H1 (cell line): ENCODE data around the gene OLFM2. TPM values are rescaled to one million over a fixed set of nuclear protein-coding genes. Genes with fewer than 3 reads are reported as not detected.

ENCODE experiments used
- CTCF ChIA-PET: fragments of 300-600 bp; sonication (Branson Sonifier 250); formaldehyde crosslinking; loops from one replicate; lab custom pipeline; 2021; ENCODE audit not compliant: partially characterized antibody; lab: Charles Lee
- POLR2A ChIA-PET: fragments of 300-600 bp; sonication (Branson Sonifier 250); formaldehyde crosslinking; loops from one replicate; lab custom pipeline; 2021; ENCODE audit warnings: inconsistent platforms; ENCODE audit not compliant: partially characterized antibody; lab: Charles Lee
- DNase-seq, 2 experiments: peaks; one replicate each; pipeline versions ENCODE4 v3.0.0 to v3.0.0-alpha.2; 2010 to 2022; ENCODE audit warnings: low spot score in 2 of 2, low read depth in 1 of 2, mixed read lengths in 1 of 2
- FAIRE-seq: peaks from 2 replicates; lab custom pipeline; 2011; peaks lifted over from hg19 to GRCh38; lab: Jason Lieb, UNC
- H2AFZ ChIP-seq: 2 replicates; pipeline ENCODE4 v1.8.1; 2012; ENCODE audit warnings: low read length, inconsistent platforms
- H2AK5ac ChIP-seq: 2 replicates; pipeline ENCODE4 v1.6.1; 2013; ENCODE audit warnings: low read depth, low read length
- H2BK120ac ChIP-seq: replicated peaks from 2 replicates; pipeline ENCODE3; 2013; ENCODE audit warnings: low read depth, low read length, inconsistent platforms
- H2BK12ac ChIP-seq: 2 replicates; pipeline ENCODE4 v1.6.1; 2013; ENCODE audit warnings: low read depth, low read length
- H2BK15ac ChIP-seq: 2 replicates; pipeline ENCODE4 v1.6.1; 2013; ENCODE audit warnings: low read length
- H2BK20ac ChIP-seq: 2 replicates; pipeline ENCODE4 v1.6.1; 2013; ENCODE audit warnings: low read length
- H2BK5ac ChIP-seq: 2 replicates; pipeline ENCODE4 v1.6.1; 2013; ENCODE audit warnings: low read depth, low read length
- H3K14ac ChIP-seq: 2 replicates; pipeline ENCODE4 v1.6.1; 2013; ENCODE audit warnings: inconsistent platforms; ENCODE audit not compliant: insufficient read length
- H3K18ac ChIP-seq: 2 replicates; pipeline ENCODE4 v1.6.1; 2013; ENCODE audit warnings: low read length; ENCODE audit errors: extremely low read depth
- H3K23ac ChIP-seq: 2 replicates; pipeline ENCODE4 v1.6.1; 2013; ENCODE audit warnings: inconsistent platforms; ENCODE audit not compliant: insufficient read length
- H3K23me2 ChIP-seq: 2 replicates; pipeline ENCODE4 v1.6.1; 2013; ENCODE audit warnings: low read depth, low read length
- H3K27ac ChIP-seq: 2 replicates; pipeline ENCODE4 v1.6.1; 2011; ENCODE audit warnings: low read depth, low read length, inconsistent platforms
- H3K27me3 ChIP-seq, 4 experiments: replicated peaks in 1 of 4; 1 replicate in 1 of 4; 2 replicates in 3 of 4; pipeline versions ENCODE4 v1.6.1 to v1.8.1; 2011 to 2013; ENCODE audit warnings: low read length in 3 of 4, mild to moderate bottlenecking in 3 of 4, inconsistent platforms in 2 of 4, mixed read lengths in 2 of 4, moderate library complexity in 1 of 4; ENCODE audit not compliant: control insufficient read depth in 3 of 4, insufficient read depth in 3 of 4; ENCODE audit errors: extremely low read depth in 1 of 4
- H3K36me3 ChIP-seq, 4 experiments: 2 replicates each; pipeline versions ENCODE4 v1.6.1 to v1.8.1; 2011 to 2013; ENCODE audit warnings: mild to moderate bottlenecking in 4 of 4, low read length in 3 of 4, moderate library complexity in 2 of 4, control low read depth in 1 of 4, inconsistent platforms in 1 of 4; ENCODE audit not compliant: insufficient read depth in 4 of 4, control insufficient read depth in 2 of 4
- H3K4ac ChIP-seq: replicated peaks from 2 replicates; pipeline ENCODE3; 2013; ENCODE audit warnings: low read length, low read depth, mixed read lengths, inconsistent platforms; ENCODE audit not compliant: insufficient read length
- H3K4me1 ChIP-seq, 4 experiments: replicated peaks in 1 of 4; 1 replicate in 1 of 4; 2 replicates in 3 of 4; pipeline versions ENCODE4 v1.6.1 to v1.8.1; 2011 to 2013; ENCODE audit warnings: low read length in 3 of 4, inconsistent platforms in 2 of 4, mixed read lengths in 1 of 4; ENCODE audit not compliant: insufficient read depth in 4 of 4, control insufficient read depth in 3 of 4
- H3K4me2 ChIP-seq, 2 experiments: 2 replicates each; pipeline versions ENCODE4 v1.6.1 to v1.8.1; 2011 to 2013; ENCODE audit warnings: low read depth in 2 of 2, low read length in 2 of 2, control low read depth in 1 of 2, inconsistent platforms in 1 of 2, mild to moderate bottlenecking in 1 of 2; ENCODE audit not compliant: insufficient read depth in 1 of 2
- H3K4me3 ChIP-seq, 4 experiments: fragments of 200-600, 300-600 bp in 1 of 4; sonication (generic), shearing (Covaris generic), sonication (Bioruptor Twin) in 1 of 4; 2 replicates each; pipeline versions ENCODE4 v1.5.1 to v1.8.1; 2011 to 2016; ENCODE audit warnings: low read length in 4 of 4, low read depth in 3 of 4, control low read depth in 2 of 4, inconsistent platforms in 2 of 4, mild to moderate bottlenecking in 2 of 4, mixed read lengths in 1 of 4, moderate library complexity in 1 of 4; ENCODE audit not compliant: insufficient read depth in 2 of 4; ENCODE audit errors: extremely low read depth in 1 of 4
- H3K56ac ChIP-seq: replicated peaks from 2 replicates; pipeline ENCODE3; 2013; ENCODE audit warnings: low read depth, mild to moderate bottlenecking, mixed read lengths, low read length, inconsistent platforms; ENCODE audit not compliant: insufficient read length
- H3K79me1 ChIP-seq: 2 replicates; pipeline ENCODE4 v1.6.1; 2013; ENCODE audit warnings: low read depth, low read length, control low read depth
- H3K79me2 ChIP-seq, 2 experiments: 2 replicates each; pipeline versions ENCODE4 v1.6.1 to v1.8.1; 2012 to 2013; ENCODE audit warnings: low read length in 2 of 2, mild to moderate bottlenecking in 2 of 2, inconsistent platforms in 1 of 2; ENCODE audit not compliant: insufficient read depth in 2 of 2, control insufficient read depth in 1 of 2
- H3K9ac ChIP-seq, 4 experiments: replicated peaks in 1 of 4; 1 replicate in 1 of 4; 2 replicates in 3 of 4; pipeline versions ENCODE4 v1.6.1 to v1.8.1; 2011 to 2013; ENCODE audit warnings: low read depth in 3 of 4, low read length in 3 of 4, control low read depth in 2 of 4, mild to moderate bottlenecking in 2 of 4, moderate library complexity in 2 of 4, inconsistent platforms in 1 of 4; ENCODE audit errors: extremely low read depth in 1 of 4
- H3K9me3 ChIP-seq, 2 experiments: 2 replicates each; pipeline versions ENCODE4 v1.6.1 to v1.8.1; 2012 to 2013; ENCODE audit warnings: mild to moderate bottlenecking in 2 of 2, moderate library complexity in 2 of 2, control low read depth in 1 of 2, inconsistent platforms in 1 of 2, low read depth in 1 of 2, low read length in 1 of 2, mixed read lengths in 1 of 2; ENCODE audit not compliant: insufficient read depth in 2 of 2
- H4K20me1 ChIP-seq, 2 experiments: replicated peaks in 1 of 2; 2 replicates each; pipeline versions ENCODE3 to v1.8.1; 2011 to 2013; ENCODE audit warnings: inconsistent platforms in 2 of 2, low read length in 2 of 2, mild to moderate bottlenecking in 1 of 2; ENCODE audit not compliant: insufficient read depth in 2 of 2, control insufficient read depth in 1 of 2
- H4K5ac ChIP-seq: 2 replicates; pipeline ENCODE4 v1.6.1; 2013; ENCODE audit warnings: low read length, low read depth, mixed read lengths, inconsistent platforms; ENCODE audit not compliant: insufficient read length
- H4K8ac ChIP-seq: 2 replicates; pipeline ENCODE4 v1.8.0; 2013; ENCODE audit warnings: mild to moderate bottlenecking, moderate library complexity, low read length, inconsistent platforms; ENCODE audit not compliant: insufficient read depth; ENCODE audit errors: extremely low read depth
- H4K91ac ChIP-seq: replicated peaks from 2 replicates; pipeline ENCODE3; 2013; ENCODE audit warnings: low read length, mixed read lengths, inconsistent platforms; ENCODE audit not compliant: insufficient read length
- HDAC6 ChIP-seq: IDR thresholded peaks from one replicate; pipeline ENCODE4 v1.7.1; 2012; ENCODE audit warnings: low read depth, mild to moderate bottlenecking, inconsistent platforms, low read length, moderate library complexity
- SP1 ChIP-seq: IDR thresholded peaks from 2 replicates; pipeline ENCODE4 v1.6.1; 2011; ENCODE audit warnings: low read depth, low read length
- WGBS, 2 experiments: shearing (Covaris generic) in 1 of 2; methylation state at CpG; one replicate each; pipeline versions ENCODE4 v1.1.6 to v1.1.7; 2013 to 2015; ENCODE audit warnings: low lambda C conversion rate in 2 of 2, mixed read lengths in 2 of 2, inconsistent platforms in 1 of 2, low coverage in 1 of 2, missing lambda C conversion rate in 1 of 2; ENCODE audit not compliant: insufficient replicate concordance in 2 of 2, insufficient coverage in 1 of 2, insufficient read length in 1 of 2; ENCODE audit errors: extremely low coverage in 1 of 2, missing lambda C conversion rate in 1 of 2; 5-methylcytosine and 5-hydroxymethylcytosine counted together
- polyA plus RNA-seq, 7 experiments: library from polyadenylated mRNA; depleted of rRNA in 3 of 7; stranded (reverse) in 5 of 7; unstranded in 2 of 7; fragments of >200 nt in 5 of 7; fragments of 200-250 nt in 2 of 7; gene quantifications; 1 replicate in 5 of 7; 2 replicates in 1 of 7; 4 replicates in 1 of 7; pipeline versions ENCODE4 v1.2.1 to v1.2.3, GENCODE V29; 2011 to 2013; ENCODE audit warnings: missing spikeins in 2 of 7, mixed read lengths in 2 of 7
- total RNA-seq: library from RNA; stranded (reverse); fragmentation: NEBNext Ultra II Directional; extraction: Animal tissue kit (Norgen Biotek cat#: 25700); gene quantifications from 2 replicates; pipeline ENCODE4 v1.2.1, GENCODE V29; 2021

The OLFM2 gene
- total and polyA plus RNA-seq, 2 of the 8 experiments (the other 6 are each of a cell fraction or from before 2014, with no cell fraction given) = 68.2 to 151 TPM

DNA sequence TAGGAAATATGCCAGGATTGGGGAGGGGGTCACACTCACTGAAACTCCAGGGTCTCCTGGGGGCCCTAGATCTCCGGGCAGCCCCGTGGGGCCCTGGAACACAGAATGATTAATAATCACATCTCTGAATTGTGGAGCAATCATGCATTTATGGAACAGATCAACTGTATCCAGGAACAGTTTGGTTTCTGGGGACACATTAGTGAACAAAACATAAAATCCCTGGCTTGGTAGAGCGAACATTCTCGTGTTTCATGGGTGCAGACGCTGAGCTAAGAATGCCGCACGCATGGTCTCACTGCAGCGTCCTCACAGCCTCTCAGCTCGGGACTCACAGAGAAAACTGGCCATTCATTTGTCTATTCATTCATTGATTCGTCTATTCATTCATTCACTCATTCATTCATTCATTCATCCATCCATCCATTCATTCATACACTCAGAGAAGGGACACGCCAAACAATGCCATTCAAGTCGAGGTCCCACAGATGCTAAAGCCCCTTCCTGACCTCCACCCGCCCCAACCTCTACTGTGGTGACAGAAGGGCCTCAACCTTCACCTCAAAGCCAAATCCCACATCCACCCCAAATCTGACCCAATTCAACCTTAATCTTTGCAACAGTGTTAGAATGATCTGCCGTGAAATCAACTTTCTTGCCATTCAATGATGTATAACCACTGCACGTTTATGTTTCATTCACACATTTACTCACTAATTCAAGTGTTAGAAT is 35.0 kb upstream of the OLFM2 start:
- H3K23ac ChIP-seq = no peak overlapping the region
- no peak overlapping the region for H3K27ac ChIP-seq
- H3K4me3 ChIP-seq = no peak overlapping the region
- H3K4me1 ChIP-seq = peaks cover 0 to 6% (median 0%) of the 10 kb centered on the region in 4 experiments; a peak in 2 of 7 replicates
- no peak overlapping the region for H3K18ac ChIP-seq
- DNase-seq (no peak), FAIRE-seq (peak; percentile 71)
- H4K91ac ChIP-seq = no peak overlapping the region
- no peak overlapping the region for H3K56ac ChIP-seq
- H3K9me3 ChIP-seq = no peaks in the 10 kb centered on the region
- 86% methylated on average over 15 of the region's 15 CpGs; no CpG with 5 or more reads in 1 of the 2 experiments for WGBS, 2 experiments
- H3K36me3 ChIP-seq = no peaks in the 10 kb centered on the region
- no peak overlapping the region for H4K5ac ChIP-seq
- no peak overlapping the region for H2BK20ac ChIP-seq
- H2BK12ac ChIP-seq = no peak overlapping the region
- H4K8ac ChIP-seq = no peak overlapping the region
- H3K79me1 ChIP-seq = no peaks in the 10 kb centered on the region
- CTCF ChIA-PET = interaction anchor here (1.0 to 1.2 kb wide), 2 partner anchors 29 to 39 kb away, joined by 3 to 5 read pairs; no protein-coding TSS in a partner anchor
- no peak overlapping the region for H3K4ac ChIP-seq
- H3K27me3 ChIP-seq = peaks cover 0 to 5% (median under 1%) of the 10 kb centered on the region in 4 experiments; a peak in 2 of 7 replicates
- POLR2A ChIA-PET = no interaction called here
- no peak overlapping the region for H3K9ac ChIP-seq
- H2AFZ ChIP-seq = no peak overlapping the region
- peaks cover 0 to 1% of the 10 kb centered on the region in 2 experiments for H4K20me1 ChIP-seq
- no peaks in the 10 kb centered on the region for H3K79me2 ChIP-seq
- H3K14ac ChIP-seq = no peak overlapping the region
- no peak overlapping the region for H3K4me2 ChIP-seq
- no peak overlapping the region for H2BK5ac ChIP-seq
- H3K23me2 ChIP-seq = peaks cover 14% of the 10 kb centered on the region; the same call in 1 of the 2 replicates
- no peak overlapping the region for H2BK120ac ChIP-seq
- no peak overlapping the region for H2BK15ac ChIP-seq
- H2AK5ac ChIP-seq = no peak overlapping the region
- TF ChIP-seq HDAC6 (no peak), SP1 (no peak)
